Osteoblast (primary cell): ENCODE data around the gene PTPRD. TPM values are rescaled to one million over a fixed set of nuclear protein-coding genes. Genes with fewer than 3 reads are reported as not detected.

ENCODE experiments used
- DNase-seq: peaks from one replicate; pipeline ENCODE4 v3.0.0; 2011; ENCODE audit warnings: low spot score, mixed read lengths; ENCODE audit not compliant: insufficient read length; ENCODE audit errors: missing footprints
- H2AFZ ChIP-seq: 2 replicates; pipeline ENCODE4 v1.6.0; 2011; ENCODE audit warnings: mild to moderate bottlenecking, low read length
- H3K27ac ChIP-seq: 2 replicates; pipeline ENCODE4 v1.5.1; 2011; ENCODE audit warnings: mild to moderate bottlenecking, low read depth, low read length, moderate library complexity
- H3K27me3 ChIP-seq: 2 replicates; pipeline ENCODE4 v1.6.0; 2012; ENCODE audit warnings: mild to moderate bottlenecking, control low read depth, inconsistent platforms, low read length, moderate library complexity; ENCODE audit not compliant: insufficient read depth
- H3K36me3 ChIP-seq: 2 replicates; pipeline ENCODE4 v1.5.1; 2011; ENCODE audit warnings: mild to moderate bottlenecking, low read length, control low read depth, moderate library complexity; ENCODE audit not compliant: insufficient read depth
- H3K4me1 ChIP-seq: 2 replicates; pipeline ENCODE4 v1.5.1; 2011; ENCODE audit warnings: mild to moderate bottlenecking, low read length, control low read depth, moderate library complexity; ENCODE audit not compliant: insufficient read depth
- H3K4me2 ChIP-seq: 2 replicates; pipeline ENCODE4 v1.6.0; 2011; ENCODE audit warnings: mild to moderate bottlenecking, low read length; ENCODE audit not compliant: insufficient read depth
- H3K4me3 ChIP-seq: fragments of 200-600 bp; sonication (generic); 3 replicates; pipeline ENCODE4 v1.5.1; 2012; ENCODE audit warnings: mild to moderate bottlenecking, low read length, inconsistent platforms; ENCODE audit not compliant: insufficient read depth
- H3K79me2 ChIP-seq: 2 replicates; pipeline ENCODE4 v1.6.0; 2012; ENCODE audit warnings: mild to moderate bottlenecking, low read length, control low read depth, inconsistent platforms; ENCODE audit not compliant: insufficient read depth
- H3K9me3 ChIP-seq: 2 replicates; pipeline ENCODE4 v1.5.1; 2011; ENCODE audit warnings: low read depth, low read length, control low read depth
- H4K20me1 ChIP-seq: 2 replicates; pipeline ENCODE4 v1.6.0; 2012; ENCODE audit warnings: mild to moderate bottlenecking, low read length, control low read depth; ENCODE audit not compliant: insufficient read depth
- CTCF ChIP-seq: IDR thresholded peaks from 2 replicates; pipeline ENCODE4 v1.5.1; 2011; ENCODE audit warnings: mild to moderate bottlenecking, low read depth, low read length, moderate library complexity; ENCODE audit errors: extremely low read depth
- total RNA-seq: library from RNA; depleted of rRNA; stranded (reverse); fragments of >200 nt; gene quantifications from 2 replicates; pipeline ENCODE4 v1.2.3, GENCODE V29; 2012

Gene PTPRD
- total RNA-seq, 1 donor = 23.9 TPM

GRCh38 chr9:8610256-8610655 is 2002.5 kb downstream of the PTPRD start:
- Histone ChIP-seq H3K4me2 (no peak overlapping the region), H3K9me3 (no peaks in the 10 kb centered on the region), H3K4me3 (no peak overlapping the region), H3K27me3 (no peaks in the 10 kb centered on the region), H3K79me2 (no peaks in the 10 kb centered on the region), H4K20me1 (no peaks in the 10 kb centered on the region), H3K4me1 (no peaks in the 10 kb centered on the region), H2AFZ (no peak overlapping the region), H3K27ac (no peak overlapping the region), H3K36me3 (no peaks in the 10 kb centered on the region)
- no peak for DNase-seq
- no peak for TF ChIP-seq CTCF

- Histone ChIP-seq H3K9me3 (no peaks in the 10 kb centered on the region), H4K20me1 (no peaks in the 10 kb centered on the region), H3K79me2 (no peaks in the 10 kb centered on the region), H3K36me3 (no peaks in the 10 kb centered on the region), H3K4me1 (no peaks in the 10 kb centered on the region), H3K4me2 (no peak overlapping the region), H3K27me3 (no peaks in the 10 kb centered on the region), H3K4me3 (no peak overlapping the region), H3K27ac (no peak overlapping the region), H2AFZ (no peak overlapping the region)
- TF ChIP-seq CTCF = no peak
- DNase-seq = no peak
Observed at GRCh38 chr9:8605096-8605495, 2007.7 kb downstream of the PTPRD start.

GRCh38 chr9:8604201-8604600 is 2008.6 kb downstream of the PTPRD start:
- no peak for DNase-seq
- H4K20me1 ChIP-seq = no peaks in the 10 kb centered on the region
- no peak for TF ChIP-seq CTCF
- H3K4me3 ChIP-seq = no peak overlapping the region
- H3K27ac ChIP-seq = no peak overlapping the region
- H2AFZ ChIP-seq = no peak overlapping the region
- no peaks in the 10 kb centered on the region for H3K27me3 ChIP-seq
- no peak overlapping the region for H3K4me2 ChIP-seq
- H3K36me3 ChIP-seq = no peaks in the 10 kb centered on the region
- no peaks in the 10 kb centered on the region for H3K4me1 ChIP-seq
- H3K79me2 ChIP-seq = no peaks in the 10 kb centered on the region
- H3K9me3 ChIP-seq = no peaks in the 10 kb centered on the region

GRCh38 chr9:8600914-8601680 is 2011.7 kb downstream of the PTPRD start:
- no peaks in the 10 kb centered on the region for H3K79me2 ChIP-seq
- no peak overlapping the region for H3K4me3 ChIP-seq
- no peak overlapping the region for H3K4me2 ChIP-seq
- H3K27me3 ChIP-seq = no peaks in the 10 kb centered on the region
- H4K20me1 ChIP-seq = no peaks in the 10 kb centered on the region
- H3K9me3 ChIP-seq = no peaks in the 10 kb centered on the region
- no peaks in the 10 kb centered on the region for H3K4me1 ChIP-seq
- no peak for TF ChIP-seq CTCF
- no peak for DNase-seq
- H3K36me3 ChIP-seq = no peaks in the 10 kb centered on the region
- H2AFZ ChIP-seq = no peak overlapping the region
- H3K27ac ChIP-seq = no peak overlapping the region
